Hepatocyte (in vitro differentiated cells): ENCODE results near the gene METAP1D. TPM values are rescaled to one million over a fixed set of nuclear protein-coding genes. Genes with fewer than 3 reads are reported as not detected.
"Not testable (repeated sequence)": the region's sequence is repeated elsewhere in the genome, so short reads cannot be mapped to it uniquely, and the experiment has no call there.

Experiments used
- DNase-seq: peaks from one replicate; pipeline ENCODE4 v3.0.0-alpha.2; 2016; ENCODE audit warnings: low spot score
- H2AFZ ChIP-seq: fragments of 200-600 bp; sonication (generic); 2 replicates; pipeline ENCODE4 v1.6.0; 2016; ENCODE audit warnings: antibody characterized with exemption, mild to moderate bottlenecking
- H3K27ac ChIP-seq: fragments of 200-600 bp; sonication (generic); 2 replicates; pipeline ENCODE4 v1.5.1; 2016; ENCODE audit warnings: mild to moderate bottlenecking
- H3K27me3 ChIP-seq: fragments of 200-600 bp; sonication (generic); 2 replicates; pipeline ENCODE4 v1.6.1; 2016
- H3K36me3 ChIP-seq: fragments of 200-600 bp; sonication (generic); replicated peaks from 2 replicates; pipeline ENCODE4 v1.5.1; 2016; ENCODE audit warnings: low read depth; ENCODE audit not compliant: insufficient read depth
- H3K4me1 ChIP-seq: fragments of 200-600 bp; sonication (generic); 2 replicates; pipeline ENCODE4 v1.5.1; 2016; ENCODE audit warnings: mild to moderate bottlenecking, moderate library complexity; ENCODE audit not compliant: insufficient read depth
- H3K4me2 ChIP-seq: fragments of 200-600 bp; sonication (generic); 2 replicates; pipeline ENCODE4 v1.6.0; 2016
- H3K4me3 ChIP-seq: fragments of 200-600 bp; sonication (generic); 2 replicates; pipeline ENCODE4 v1.5.1; 2016; ENCODE audit warnings: mild to moderate bottlenecking
- H3K79me2 ChIP-seq: fragments of 200-600 bp; sonication (generic); 2 replicates; pipeline ENCODE4 v1.6.0; 2017; ENCODE audit warnings: mild to moderate bottlenecking
- H3K9me2 ChIP-seq: fragments of 200-600 bp; sonication (generic); replicated peaks from 2 replicates; pipeline ENCODE4 v1.6.0; 2017; ENCODE audit warnings: mild to moderate bottlenecking; ENCODE audit not compliant: insufficient read depth
- H3K9me3 ChIP-seq: fragments of 200-600 bp; sonication (generic); 2 replicates; pipeline ENCODE4 v1.5.1; 2016; ENCODE audit warnings: low read depth, mild to moderate bottlenecking
- H4K20me1 ChIP-seq: fragments of 200-600 bp; sonication (generic); 2 replicates; pipeline ENCODE4 v1.6.0; 2016; ENCODE audit warnings: mild to moderate bottlenecking; ENCODE audit not compliant: insufficient read depth, poor library complexity, severe bottlenecking
- EZH2 ChIP-seq: fragments of 200-600 bp; sonication (generic); IDR thresholded peaks from 2 replicates; pipeline ENCODE4 v1.6.1; 2016; ENCODE audit warnings: antibody characterized with exemption, mild to moderate bottlenecking, borderline replicate concordance
- EZH2phosphoT487 ChIP-seq: fragments of 200-600 bp; sonication (generic); IDR thresholded peaks from one replicate; pipeline ENCODE4 v1.6.1; 2018; ENCODE audit warnings: antibody characterized with exemption, mild to moderate bottlenecking, low read depth, moderate library complexity; ENCODE audit not compliant: unreplicated experiment, severe bottlenecking
- WGBS: methylation state at CpG from one replicate; pipeline ENCODE4 v1.1.6; 2016; ENCODE audit warnings: low lambda C conversion rate; ENCODE audit errors: missing lambda C conversion rate; 5-methylcytosine and 5-hydroxymethylcytosine counted together
- polyA plus RNA-seq: library from polyadenylated mRNA; unstranded; fragments of >200 nt; fragmentation: Nextera tagmentation; extraction: Ambion mirVana; gene quantifications from 2 replicates; pipeline ENCODE4 v1.2.1, GENCODE V29; 2016
- total RNA-seq: library from RNA; depleted of rRNA; stranded (reverse); fragments of >200 nt; gene quantifications from 2 replicates; pipeline ENCODE4 v1.2.3, GENCODE V29; 2014
- TF ChIP-seq, protein P1 (sequence below): fragments of 200-600 bp; sonication (generic); IDR thresholded peaks from 2 replicates; pipeline ENCODE4 v1.5.1; 2016; ENCODE audit warnings: antibody characterized with exemption, mild to moderate bottlenecking; ENCODE audit not compliant: poor library complexity

The METAP1D gene
- total and polyA plus RNA-seq, 2 experiments from 2014 or later = 2.8 to 6.0 TPM

DNA sequence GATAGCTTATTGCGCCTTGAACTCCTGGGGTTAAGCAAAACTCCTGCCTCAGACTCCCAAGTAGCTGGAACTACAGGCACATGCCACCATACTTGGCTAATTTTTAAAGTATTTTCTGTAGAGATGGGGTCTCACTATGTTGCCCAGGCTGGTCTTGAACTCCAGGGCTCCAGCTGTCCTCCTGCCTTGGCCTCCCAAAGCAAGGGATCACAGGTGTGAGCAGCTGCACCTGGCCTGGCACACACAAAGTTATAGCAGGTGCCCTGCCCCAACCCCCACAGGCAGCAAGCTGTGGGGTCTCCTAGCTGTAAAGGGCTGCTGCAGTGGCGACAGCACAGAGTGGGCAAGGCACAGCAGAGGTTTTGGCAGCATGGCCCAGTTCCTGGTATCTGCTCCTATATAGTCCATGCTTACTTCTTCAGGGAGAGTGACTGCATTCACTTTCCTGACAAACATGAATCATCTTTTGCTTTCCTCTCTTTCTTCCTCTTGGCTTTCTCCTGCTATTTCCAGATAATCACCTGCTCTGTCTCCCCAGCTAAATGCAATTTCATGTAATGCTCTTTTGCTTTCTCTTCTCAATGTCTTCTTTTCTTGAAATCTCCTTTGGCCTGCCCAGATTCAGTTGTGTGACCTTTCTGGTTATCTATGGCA is 27.3 kb upstream of the METAP1D start:
- no peaks in the 10 kb centered on the region for H3K36me3 ChIP-seq
- H3K4me1 ChIP-seq = no peaks in the 10 kb centered on the region
- H3K79me2 ChIP-seq = no peaks in the 10 kb centered on the region
- no peak overlapping the region for H3K27ac ChIP-seq
- H2AFZ ChIP-seq = no peak overlapping the region
- H3K27me3 ChIP-seq = no peaks in the 10 kb centered on the region
- H3K9me3 ChIP-seq = no peaks in the 10 kb centered on the region
- 96% methylated on average over 2 of the region's 2 CpGs for WGBS
- no peak overlapping the region for H3K4me3 ChIP-seq
- no peak overlapping the region for H3K4me2 ChIP-seq
- no peaks in the 10 kb centered on the region for H4K20me1 ChIP-seq
- H3K9me2 ChIP-seq = no peaks in the 10 kb centered on the region
- no peak for DNase-seq
- no peak for TF ChIP-seq EZH2phosphoT487
- TF ChIP-seq EZH2 = no peak

DNA sequence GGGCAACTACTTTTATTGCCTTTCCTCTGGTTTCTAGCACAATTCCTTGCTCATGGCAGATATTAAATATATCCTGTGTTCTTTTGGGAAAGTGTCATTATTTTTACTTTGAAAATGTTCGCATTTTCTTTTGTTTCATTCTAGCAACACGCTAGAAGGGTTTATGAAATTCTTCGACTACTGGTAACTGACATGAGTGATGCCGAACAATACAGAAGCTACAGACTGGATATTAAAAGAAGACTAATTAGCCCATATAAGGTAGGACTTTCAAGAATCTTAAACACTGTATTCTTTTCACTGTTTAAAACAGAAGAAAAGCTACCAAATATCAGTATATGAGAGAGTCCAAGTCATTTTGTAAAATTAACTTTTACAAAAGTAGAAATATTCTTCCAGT is 20.6 kb upstream of the METAP1D start:
- DNase-seq = no peak
- WGBS = 100% methylated on average over 4 of the region's 4 CpGs
- TF ChIP-seq EZH2 = no peak
- no peak for TF ChIP-seq EZH2phosphoT487
- TF ChIP-seq, protein P1, sequence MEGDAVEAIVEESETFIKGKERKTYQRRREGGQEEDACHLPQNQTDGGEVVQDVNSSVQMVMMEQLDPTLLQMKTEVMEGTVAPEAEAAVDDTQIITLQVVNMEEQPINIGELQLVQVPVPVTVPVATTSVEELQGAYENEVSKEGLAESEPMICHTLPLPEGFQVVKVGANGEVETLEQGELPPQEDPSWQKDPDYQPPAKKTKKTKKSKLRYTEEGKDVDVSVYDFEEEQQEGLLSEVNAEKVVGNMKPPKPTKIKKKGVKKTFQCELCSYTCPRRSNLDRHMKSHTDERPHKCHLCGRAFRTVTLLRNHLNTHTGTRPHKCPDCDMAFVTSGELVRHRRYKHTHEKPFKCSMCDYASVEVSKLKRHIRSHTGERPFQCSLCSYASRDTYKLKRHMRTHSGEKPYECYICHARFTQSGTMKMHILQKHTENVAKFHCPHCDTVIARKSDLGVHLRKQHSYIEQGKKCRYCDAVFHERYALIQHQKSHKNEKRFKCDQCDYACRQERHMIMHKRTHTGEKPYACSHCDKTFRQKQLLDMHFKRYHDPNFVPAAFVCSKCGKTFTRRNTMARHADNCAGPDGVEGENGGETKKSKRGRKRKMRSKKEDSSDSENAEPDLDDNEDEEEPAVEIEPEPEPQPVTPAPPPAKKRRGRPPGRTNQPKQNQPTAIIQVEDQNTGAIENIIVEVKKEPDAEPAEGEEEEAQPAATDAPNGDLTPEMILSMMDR = no peak
- Histone ChIP-seq H3K36me3 (no peaks in the 10 kb centered on the region), H3K9me2 (no peaks in the 10 kb centered on the region), H3K4me3 (no peak overlapping the region), H3K27ac (no peak overlapping the region), H4K20me1 (no peaks in the 10 kb centered on the region), H3K4me1 (no peaks in the 10 kb centered on the region), H2AFZ (no peak overlapping the region), H3K4me2 (no peak overlapping the region), H3K9me3 (no peaks in the 10 kb centered on the region), H3K27me3 (no peaks in the 10 kb centered on the region), H3K79me2 (no peaks in the 10 kb centered on the region)

DNA sequence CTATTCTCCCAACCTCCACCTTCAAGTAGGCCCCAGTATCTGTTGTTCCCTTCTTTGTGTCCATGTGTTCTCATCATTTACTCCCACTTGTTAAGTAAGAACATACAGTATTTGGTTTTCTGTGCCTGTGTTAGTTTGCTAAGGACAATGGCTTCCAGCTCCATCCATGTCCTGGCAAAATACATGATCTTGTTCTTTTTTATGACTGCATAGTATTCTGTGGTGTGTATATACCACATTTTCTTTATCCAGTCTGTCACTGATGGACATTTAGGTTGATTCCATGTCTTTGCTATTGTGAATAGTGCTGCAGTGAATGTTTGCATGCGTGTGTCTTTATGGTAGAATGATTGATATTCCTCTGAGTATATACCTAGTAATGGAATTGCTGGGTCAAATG is 15.8 kb upstream of the METAP1D start:
- not testable (repeated sequence) for H3K4me2 ChIP-seq, H3K27ac ChIP-seq, H3K9me3 ChIP-seq, H2AFZ ChIP-seq, H3K4me3 ChIP-seq, H3K36me3 ChIP-seq, H3K9me2 ChIP-seq, H4K20me1 ChIP-seq, DNase-seq, H3K4me1 ChIP-seq, H3K79me2 ChIP-seq, H3K27me3 ChIP-seq
- WGBS = 97% methylated on average over 1 of the region's 1 CpG

DNA sequence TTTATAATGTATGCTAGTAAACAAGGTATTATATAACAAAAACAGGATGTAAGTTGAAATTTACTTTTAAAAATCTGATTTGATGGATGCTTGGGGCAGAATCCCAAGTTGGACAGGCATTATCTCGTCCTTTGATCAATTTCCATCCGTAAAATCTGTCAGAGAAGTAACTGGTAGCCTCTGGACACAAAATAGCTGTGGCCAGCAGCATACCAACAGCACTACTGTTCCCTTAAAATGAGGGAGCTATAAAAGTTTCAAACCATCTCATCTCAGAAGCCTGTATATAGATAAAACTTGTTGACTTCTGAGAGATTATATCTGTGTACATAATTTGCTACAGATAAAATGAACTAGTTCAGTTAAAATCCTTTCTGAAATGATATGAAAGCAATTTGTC is 14.7 kb upstream of the METAP1D start:
- H3K79me2 ChIP-seq = no peaks in the 10 kb centered on the region
- no peaks in the 10 kb centered on the region for H3K36me3 ChIP-seq
- 71% methylated on average over 2 of the region's 2 CpGs for WGBS
- H3K4me1 ChIP-seq = no peaks in the 10 kb centered on the region
- no peaks in the 10 kb centered on the region for H3K9me2 ChIP-seq
- H3K27ac ChIP-seq = no peak overlapping the region
- DNase-seq = no peak
- no peak for TF ChIP-seq EZH2phosphoT487
- TF ChIP-seq, protein P1 = no peak
- no peak for TF ChIP-seq EZH2
- no peaks in the 10 kb centered on the region for H3K27me3 ChIP-seq
- H3K9me3 ChIP-seq = no peaks in the 10 kb centered on the region
- no peak overlapping the region for H3K4me3 ChIP-seq
- H2AFZ ChIP-seq = no peak overlapping the region
- no peaks in the 10 kb centered on the region for H4K20me1 ChIP-seq
- H3K4me2 ChIP-seq = no peak overlapping the region
